NCI-H1436 (cell line): Measurements from ENCODE around the gene PAK5.

Source experiments
- DNase-seq: peaks from one replicate; lab custom pipeline; 2025; lab: John Stamatoyannopoulos, UW

Gene PAK5

DNA sequence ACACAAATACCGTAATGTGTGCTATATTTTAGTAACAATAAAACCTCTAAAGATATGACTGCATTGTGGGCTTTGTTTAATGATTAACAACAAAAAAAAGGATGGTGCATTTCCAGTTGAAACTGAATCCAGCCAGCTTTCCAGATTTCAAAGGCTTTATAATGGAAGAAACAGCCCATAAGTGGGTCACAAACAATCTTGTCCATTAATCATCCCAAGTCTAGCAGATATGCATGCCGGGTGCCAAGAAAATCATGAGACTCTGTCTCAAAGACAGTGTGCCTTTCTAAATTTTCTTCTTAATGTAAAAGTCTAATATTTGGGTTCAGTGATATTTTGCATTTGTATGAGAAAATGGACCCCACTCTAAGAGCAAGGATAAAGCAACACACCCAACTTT is 345.1 kb downstream of the PAK5 start:
- no peak for DNase-seq

GRCh38 chr20:9492067-9492466 is 346.8 kb downstream of the PAK5 start:
- DNase-seq = no peak

DNA sequence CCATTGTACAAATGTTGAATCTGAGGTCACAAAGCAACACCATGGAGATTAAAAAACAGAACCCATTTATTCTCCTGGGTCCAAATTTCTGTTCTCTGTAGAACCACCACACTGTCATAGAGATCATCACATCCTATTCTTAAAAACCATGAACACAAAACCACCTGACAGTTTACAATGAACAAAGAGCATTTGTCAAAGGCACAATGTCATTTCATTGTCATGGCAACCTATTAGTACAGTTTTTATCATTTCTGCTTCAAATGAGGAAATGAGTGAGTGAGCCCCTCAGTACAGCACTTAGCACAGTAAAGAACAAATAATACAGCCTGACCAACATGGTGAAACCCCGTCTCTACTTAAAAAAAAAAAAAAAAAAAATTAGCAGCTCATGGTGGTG is 347.6 kb downstream of the PAK5 start:
- no peak for DNase-seq

GRCh38 chr20:9490631-9491030 is 348.2 kb downstream of the PAK5 start:
- no peak for DNase-seq

DNA sequence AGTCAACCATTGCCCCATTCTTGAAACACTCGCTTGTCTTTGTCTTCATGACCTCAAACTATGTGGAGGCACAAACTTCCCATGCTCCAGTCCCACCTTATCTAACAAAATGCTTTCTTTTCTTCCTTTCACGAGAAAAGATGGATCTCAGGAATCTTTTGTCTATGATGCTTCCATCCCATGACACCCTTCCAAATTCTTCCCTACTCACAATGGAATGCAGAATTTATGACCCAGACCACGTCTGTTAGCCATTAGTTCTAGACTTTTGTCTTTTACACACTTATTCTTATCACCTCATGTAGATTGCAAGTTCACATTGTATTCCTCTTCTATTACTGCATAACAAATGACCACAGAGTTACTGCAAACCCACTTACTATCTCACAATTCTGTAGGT is 348.7 kb downstream of the PAK5 start:
- no peak for DNase-seq

- DNase-seq = no peak
Observed at GRCh38 chr20:9488063-9488462, 350.8 kb downstream of the PAK5 start.
